Natural killer cell (primary cell): ENCODE data around the gene LSM5. TPM values are rescaled to one million over a fixed set of nuclear protein-coding genes. Genes with fewer than 3 reads are reported as not detected.
"Not testable (repeated sequence)": the region's sequence is repeated elsewhere in the genome, so short reads cannot be mapped to it uniquely, and the experiment has no call there.

Source experiments
- ATAC-seq, 3 donors: fragments of 150-1000 bp in 2 of 3; fragments of 200-7000 bp in 1 of 3; cut with Tn5 transposase; 1 replicate in 1 of 3; 2 replicates in 2 of 3; pipeline ENCODE4 v1.10.0; 2021; ENCODE audit warnings: mild to moderate bottlenecking in 2 of 3, moderate library complexity in 2 of 3
- DNase-seq, 2 donors: peaks; one replicate each; pipeline versions ENCODE4 v3.0.0 to v3.0.0-alpha.2; 2013 to 2021; ENCODE audit warnings: mixed read lengths in 1 of 2
- H3K27ac ChIP-seq: one replicate; pipeline ENCODE4 v1.5.1; 2013; ENCODE audit warnings: mild to moderate bottlenecking, low read length
- H3K27me3 ChIP-seq: one replicate; pipeline ENCODE4 v1.6.1; 2013; ENCODE audit warnings: low read length; ENCODE audit not compliant: control insufficient read depth, insufficient read depth
- H3K36me3 ChIP-seq: one replicate; pipeline ENCODE4 v1.6.1; 2013; ENCODE audit warnings: low read length; ENCODE audit not compliant: control insufficient read depth, insufficient read depth
- H3K4me1 ChIP-seq: one replicate; pipeline ENCODE4 v1.6.1; 2013; ENCODE audit warnings: low read length; ENCODE audit not compliant: control insufficient read depth, insufficient read depth
- H3K4me3 ChIP-seq: one replicate; pipeline ENCODE4 v1.5.1; 2013; ENCODE audit warnings: low read length
- H3K9me3 ChIP-seq: one replicate; pipeline ENCODE4 v1.6.1; 2013; ENCODE audit warnings: low read length; ENCODE audit not compliant: control insufficient read depth, insufficient read depth
- H3K27ac Mint-ChIP-seq, 2 donors: one replicate each; pipeline ENCODE4 v1.8.0; 2022; ENCODE audit warnings: mild to moderate bottlenecking in 2 of 2, mixed read lengths in 2 of 2, moderate library complexity in 1 of 2
- H3K27me3 Mint-ChIP-seq, 2 donors: one replicate each; pipeline ENCODE4 v1.8.0; 2022; ENCODE audit warnings: low read depth in 2 of 2, mixed read lengths in 2 of 2
- H3K36me3 Mint-ChIP-seq: one replicate; pipeline ENCODE4 v1.8.0; 2022; ENCODE audit warnings: mixed read lengths
- H3K4me1 Mint-ChIP-seq, 2 donors: one replicate each; pipeline ENCODE4 v1.8.0; 2022; ENCODE audit warnings: mixed read lengths in 2 of 2
- H3K4me3 Mint-ChIP-seq: one replicate; pipeline ENCODE4 v1.8.0; 2022; ENCODE audit warnings: mild to moderate bottlenecking, moderate library complexity, mixed read lengths
- H3K9me3 Mint-ChIP-seq, 2 donors: one replicate each; pipeline ENCODE4 v1.8.0; 2022; ENCODE audit warnings: mixed read lengths in 2 of 2
- CTCF ChIP-seq: fragments of 200-600 bp; IDR thresholded peaks from one replicate; pipeline ENCODE4 v1.8.0; 2022; ENCODE audit warnings: antibody characterized with exemption
- WGBS: methylation state at CpG from one replicate; pipeline ENCODE4 v1.1.7; 2013; ENCODE audit warnings: missing lambda C conversion rate; ENCODE audit not compliant: insufficient coverage; 5-methylcytosine and 5-hydroxymethylcytosine counted together
- intact Hi-C: fragments of 100-400 bp; cut with micrococcal nuclease; formaldehyde crosslinking; loops from one replicate; pipeline ENCODE4 v1.14.2; 2022
- total RNA-seq, 4 donors: library from RNA; stranded (reverse); fragments of 120-200 nt in 1 of 4; gene quantifications; one replicate each; pipeline versions ENCODE4 v1.2.3 to v1.2.4, GENCODE V29; 2013 to 2022

Gene LSM5
- total RNA-seq, 3 donors from 2014 or later (not counting 1 experiment from before 2014, with no cell fraction given), result 16.0 to 21.2 (median 21.1) TPM

GRCh38 chr7:32470871-32471270, 19.3 kb downstream of the LSM5 start:
- Mint-ChIP-seq H3K9me3 (no peaks in the 10 kb centered on the region), H3K36me3 (no peaks in the 10 kb centered on the region), H3K27ac (no peak overlapping the region), H3K4me1 (no peaks in the 10 kb centered on the region), H3K4me3 (no peak overlapping the region), H3K27me3 (peaks cover 12 to 29% of the 10 kb centered on the region in 2 donors)
- Histone ChIP-seq H3K4me3 (no peak overlapping the region), H3K36me3 (no peaks in the 10 kb centered on the region), H3K9me3 (no peaks in the 10 kb centered on the region), H3K4me1 (no peaks in the 10 kb centered on the region), H3K27me3 (no peaks in the 10 kb centered on the region), H3K27ac (no peak overlapping the region)
- ATAC-seq (no peak), DNase-seq (no peak)
- no peak for TF ChIP-seq CTCF
- intact Hi-C loops, result no loop called here
- WGBS, result 85% methylated on average over 5 of the region's 5 CpGs

- H3K27me3 ChIP-seq, H3K4me1 Mint-ChIP-seq, H3K9me3 ChIP-seq, H3K36me3 Mint-ChIP-seq, H3K9me3 Mint-ChIP-seq, H3K36me3 ChIP-seq, DNase-seq, intact Hi-C loops, H3K27ac ChIP-seq, H3K27ac Mint-ChIP-seq, H3K4me3 ChIP-seq, H3K4me3 Mint-ChIP-seq, ATAC-seq, H3K4me1 ChIP-seq: not testable (repeated sequence)
- peaks cover 8 to 20% of the 10 kb centered on the region in 2 donors for H3K27me3 Mint-ChIP-seq
- WGBS, result no CpG with 5 or more reads among the region's 2 CpGs
Observed at GRCh38 chr7:32470004-32470403, 20.2 kb downstream of the LSM5 start.

- H3K27ac Mint-ChIP-seq, DNase-seq, H3K9me3 Mint-ChIP-seq, H3K4me1 Mint-ChIP-seq, H3K36me3 Mint-ChIP-seq, H3K4me3 Mint-ChIP-seq, H3K4me1 ChIP-seq, H3K27ac ChIP-seq, ATAC-seq, intact Hi-C loops, H3K36me3 ChIP-seq, H3K27me3 ChIP-seq, H3K27me3 Mint-ChIP-seq, H3K9me3 ChIP-seq, H3K4me3 ChIP-seq: not testable (repeated sequence)
- 92% methylated on average over 15 of the region's 30 CpGs for WGBS
Observed at GRCh38 chr7:32464641-32465416, 25.4 kb downstream of the LSM5 start.

- Histone ChIP-seq H3K4me3 (no peak overlapping the region), H3K27ac (no peak overlapping the region), H3K9me3 (no peaks in the 10 kb centered on the region), H3K36me3 (no peaks in the 10 kb centered on the region), H3K4me1 (no peaks in the 10 kb centered on the region), H3K27me3 (no peaks in the 10 kb centered on the region)
- 100% methylated on average over 1 of the region's 1 CpG for WGBS
- Mint-ChIP-seq H3K27ac (no peak overlapping the region), H3K4me3 (no peak overlapping the region), H3K27me3 (peaks cover 0 to 3% of the 10 kb centered on the region in 2 donors), H3K36me3 (no peaks in the 10 kb centered on the region), H3K4me1 (no peaks in the 10 kb centered on the region), H3K9me3 (no peaks in the 10 kb centered on the region)
- no peak for ATAC-seq
- TF ChIP-seq CTCF, result no peak
- intact Hi-C loops, result no loop called here
- DNase-seq, result no peak
Observed at GRCh38 chr7:32462977-32463376, 27.2 kb downstream of the LSM5 start.
